MM.1S (cell line): ENCODE results near the gene CFAP300.

ENCODE experiments used
- CTCF ChIP-seq: fragments of 300-600 bp; sonication (generic); IDR thresholded peaks from 2 replicates; pipeline ENCODE4 v1.5.1; 2016; ENCODE audit warnings: antibody characterized with exemption, low read length, mixed read lengths
- EZH2phosphoT487 ChIP-seq: fragments of 300-600 bp; sonication (generic); IDR thresholded peaks from 2 replicates; pipeline ENCODE4 v1.6.1; 2018; ENCODE audit warnings: antibody characterized with exemption, low read length

DNA sequence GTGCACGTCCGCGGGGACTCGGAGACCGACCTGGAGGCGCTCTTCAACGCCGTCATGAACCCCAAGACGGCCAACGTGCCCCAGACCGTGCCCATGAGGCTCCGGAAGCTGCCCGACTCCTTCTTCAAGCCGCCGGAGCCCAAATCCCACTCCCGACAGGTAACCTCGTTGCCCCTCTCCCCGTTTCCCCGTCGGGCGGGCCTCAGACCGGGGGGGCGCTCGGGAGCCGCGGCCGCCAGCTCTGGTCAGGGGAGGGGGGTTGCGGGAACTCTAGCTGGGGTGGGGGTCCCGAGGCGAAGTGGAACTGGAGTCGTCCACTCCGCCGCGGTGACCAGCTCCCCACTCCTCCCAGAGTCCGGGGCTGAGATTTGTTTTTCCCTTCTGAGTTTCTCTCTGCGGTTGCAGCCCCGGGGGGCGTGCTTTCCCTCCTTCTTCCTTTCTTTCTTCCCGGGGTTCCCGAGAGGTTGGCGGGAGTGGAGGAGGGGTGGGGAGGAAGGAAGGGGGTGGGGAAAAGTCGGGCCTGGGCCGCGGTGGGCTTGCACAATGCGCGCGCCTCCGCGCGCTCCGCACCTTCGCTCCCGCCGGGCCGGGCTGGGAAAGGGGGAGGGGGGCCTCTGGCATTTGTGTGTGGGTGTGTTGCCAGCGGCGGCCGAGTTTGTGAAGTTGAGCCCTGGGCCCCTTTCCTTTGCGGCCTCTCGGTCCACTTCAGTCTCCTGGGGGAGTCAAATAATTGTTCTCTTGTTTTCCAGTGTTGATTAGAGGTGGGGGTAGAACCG is 64.0 kb downstream of the CFAP300 start:
- TF ChIP-seq CTCF, result peak; percentile 13; the same call in 1 of the 2 replicates
- TF ChIP-seq EZH2phosphoT487, result no peak
